D721Med (cell line): Measurements from ENCODE around the gene GATC.

Source experiments
- DNase-seq: peaks from one replicate; pipeline ENCODE4 v3.0.0; 2011; ENCODE audit warnings: low spot score; ENCODE audit not compliant: insufficient read length
- FAIRE-seq: peaks from 2 replicates; lab custom pipeline; 2011; peaks lifted over from hg19 to GRCh38; lab: Jason Lieb, UNC
- TF ChIP-seq, protein P1 (sequence below): IDR thresholded peaks from 2 replicates; pipeline ENCODE4 v1.5.1; 2012; ENCODE audit warnings: mild to moderate bottlenecking, control low read depth; ENCODE audit not compliant: insufficient read depth; ENCODE audit errors: missing control alignments

GATC gene

DNA sequence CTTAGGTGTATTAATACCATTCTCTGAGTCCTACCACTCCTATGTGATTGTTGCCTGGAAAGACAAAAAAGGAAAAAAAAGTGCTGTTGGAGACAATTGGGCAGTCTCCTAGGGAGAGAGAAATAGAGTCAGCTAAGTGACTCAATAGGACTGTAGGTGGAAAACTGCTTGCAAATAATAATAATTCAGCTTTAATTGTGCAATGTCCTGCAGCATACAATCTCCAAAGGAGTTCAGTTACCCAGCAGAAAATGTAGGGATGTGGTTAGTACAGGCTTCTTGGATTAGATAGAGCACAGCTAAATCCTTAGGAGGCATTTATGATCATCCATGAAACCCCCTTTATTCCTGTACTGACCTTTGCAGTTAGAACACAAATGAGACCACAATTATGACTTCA is 26.3 kb downstream of the GATC start:
- TF ChIP-seq, protein P1, sequence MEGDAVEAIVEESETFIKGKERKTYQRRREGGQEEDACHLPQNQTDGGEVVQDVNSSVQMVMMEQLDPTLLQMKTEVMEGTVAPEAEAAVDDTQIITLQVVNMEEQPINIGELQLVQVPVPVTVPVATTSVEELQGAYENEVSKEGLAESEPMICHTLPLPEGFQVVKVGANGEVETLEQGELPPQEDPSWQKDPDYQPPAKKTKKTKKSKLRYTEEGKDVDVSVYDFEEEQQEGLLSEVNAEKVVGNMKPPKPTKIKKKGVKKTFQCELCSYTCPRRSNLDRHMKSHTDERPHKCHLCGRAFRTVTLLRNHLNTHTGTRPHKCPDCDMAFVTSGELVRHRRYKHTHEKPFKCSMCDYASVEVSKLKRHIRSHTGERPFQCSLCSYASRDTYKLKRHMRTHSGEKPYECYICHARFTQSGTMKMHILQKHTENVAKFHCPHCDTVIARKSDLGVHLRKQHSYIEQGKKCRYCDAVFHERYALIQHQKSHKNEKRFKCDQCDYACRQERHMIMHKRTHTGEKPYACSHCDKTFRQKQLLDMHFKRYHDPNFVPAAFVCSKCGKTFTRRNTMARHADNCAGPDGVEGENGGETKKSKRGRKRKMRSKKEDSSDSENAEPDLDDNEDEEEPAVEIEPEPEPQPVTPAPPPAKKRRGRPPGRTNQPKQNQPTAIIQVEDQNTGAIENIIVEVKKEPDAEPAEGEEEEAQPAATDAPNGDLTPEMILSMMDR: no peak
- FAIRE-seq (no peak), DNase-seq (no peak)

DNA sequence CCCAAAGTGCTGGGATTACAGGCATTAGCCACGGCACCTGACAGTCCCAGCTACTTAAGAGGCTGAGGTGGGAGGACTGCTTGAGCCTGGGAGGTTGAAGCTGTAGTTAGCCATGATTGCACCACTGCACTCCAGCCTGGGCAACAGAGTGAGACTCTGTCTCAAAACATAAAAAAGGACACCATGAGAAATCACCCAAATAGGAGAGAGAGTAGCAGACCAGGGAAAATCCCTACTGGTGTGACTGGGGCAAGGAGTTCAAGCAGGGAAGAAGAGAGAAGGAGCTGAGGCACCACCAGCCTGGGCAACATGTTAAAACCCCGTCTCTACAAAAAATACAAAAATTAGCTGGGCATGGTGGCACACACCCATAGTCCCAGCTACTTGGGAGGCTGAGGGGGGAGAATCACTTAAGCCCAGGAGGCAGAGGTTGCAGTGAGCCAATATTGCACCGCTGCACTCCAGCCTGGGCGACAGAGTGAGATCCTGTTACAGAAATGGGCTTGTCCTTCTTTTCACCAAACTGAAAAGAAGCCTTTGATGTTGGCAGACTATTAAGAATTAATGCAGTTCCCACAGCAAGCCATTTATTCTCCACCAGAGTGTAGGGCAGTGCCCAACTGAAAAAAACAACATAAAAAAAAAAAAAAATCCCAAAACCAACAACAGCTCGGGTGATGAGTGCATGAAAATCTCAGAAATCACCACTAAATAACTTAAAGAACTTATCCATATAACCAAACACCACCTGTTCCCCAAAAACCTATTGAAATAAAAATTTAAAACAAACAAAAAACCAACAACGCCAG is 27.8 kb downstream of the GATC start:
- FAIRE-seq (no peak), DNase-seq (no peak)
- TF ChIP-seq, protein P1: no peak

DNA sequence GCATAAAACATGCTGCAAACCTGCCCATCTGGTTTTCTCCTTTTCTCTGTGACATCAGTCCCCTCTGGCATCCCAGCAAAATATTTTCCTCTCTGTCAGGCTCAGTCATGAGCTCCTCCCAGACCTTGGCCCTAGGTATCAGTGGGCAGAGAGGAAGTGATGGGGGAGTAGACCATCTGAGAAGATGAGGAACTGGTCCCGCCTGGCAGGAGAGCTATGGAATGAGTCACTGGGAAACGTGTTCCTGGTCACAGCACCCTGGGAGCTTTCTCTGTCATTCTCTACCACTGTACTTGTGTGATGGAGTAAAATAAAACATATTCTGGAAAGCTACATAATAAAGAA is 28.3 kb downstream of the GATC start:
- DNase-seq (no peak), FAIRE-seq (no peak)
- TF ChIP-seq, protein P1: no peak

DNA sequence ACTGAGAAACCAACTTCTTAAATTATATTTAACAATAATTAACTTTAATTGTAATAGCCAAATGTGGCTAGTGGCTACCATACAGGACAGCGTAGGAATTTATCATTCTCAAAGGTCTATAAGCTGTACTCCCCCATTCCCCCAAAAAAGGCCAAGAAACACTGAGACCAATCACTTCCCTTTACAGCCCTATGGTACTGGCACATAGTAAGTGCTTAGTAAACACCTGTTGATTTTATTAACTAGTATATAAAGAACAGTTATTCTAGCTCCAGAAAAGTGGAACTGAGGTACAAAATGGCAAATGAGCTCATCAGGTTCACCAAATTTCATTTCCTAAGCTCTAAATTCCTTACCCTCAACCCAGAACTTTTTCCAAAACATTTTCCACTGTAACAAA is 29.4 kb downstream of the GATC start:
- TF ChIP-seq, protein P1: no peak
- no peak for FAIRE-seq
- no peak for DNase-seq

DNA sequence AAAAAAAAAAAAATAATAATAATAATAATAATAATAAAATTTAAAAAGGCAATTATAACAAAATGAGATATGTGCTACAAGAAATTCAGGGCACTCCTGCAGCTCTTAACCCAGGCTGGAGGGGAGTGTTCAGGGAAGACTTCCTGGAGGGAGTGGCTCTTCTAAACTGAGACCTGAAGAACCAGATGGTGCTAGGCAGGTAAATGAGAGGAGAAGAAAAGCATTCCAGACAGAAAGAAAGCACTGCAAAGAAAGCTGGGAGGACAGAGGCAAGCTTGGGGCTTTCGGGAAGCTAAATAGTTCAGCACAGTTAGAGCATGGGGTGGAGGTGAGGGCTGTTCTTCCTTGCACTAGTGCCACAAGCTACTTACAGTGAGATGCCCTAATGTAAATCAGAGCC is 33.2 kb downstream of the GATC start:
- DNase-seq: no peak
- TF ChIP-seq, protein P1: no peak
- FAIRE-seq: no peak

DNA sequence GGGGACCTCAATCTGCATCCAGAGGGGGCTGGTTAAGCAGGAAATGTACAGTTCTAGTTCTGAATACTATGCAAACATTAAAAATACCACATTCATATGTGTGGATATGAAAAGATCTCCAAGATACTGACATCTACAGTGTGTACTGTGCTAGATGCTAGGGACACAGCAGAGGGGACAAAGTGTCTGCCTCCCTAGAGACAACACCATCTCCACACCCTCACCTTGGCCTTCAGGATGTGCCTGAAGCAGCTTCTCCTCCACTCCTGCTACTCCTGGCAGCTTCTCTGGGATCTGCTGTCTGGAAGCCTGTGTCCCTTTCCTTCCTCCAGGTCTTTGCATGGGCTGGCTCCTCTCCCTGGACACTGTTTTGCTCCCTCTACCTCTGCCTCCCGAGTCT is 34.0 kb downstream of the GATC start:
- TF ChIP-seq, protein P1: no peak
- DNase-seq: no peak
- FAIRE-seq: no peak

DNA sequence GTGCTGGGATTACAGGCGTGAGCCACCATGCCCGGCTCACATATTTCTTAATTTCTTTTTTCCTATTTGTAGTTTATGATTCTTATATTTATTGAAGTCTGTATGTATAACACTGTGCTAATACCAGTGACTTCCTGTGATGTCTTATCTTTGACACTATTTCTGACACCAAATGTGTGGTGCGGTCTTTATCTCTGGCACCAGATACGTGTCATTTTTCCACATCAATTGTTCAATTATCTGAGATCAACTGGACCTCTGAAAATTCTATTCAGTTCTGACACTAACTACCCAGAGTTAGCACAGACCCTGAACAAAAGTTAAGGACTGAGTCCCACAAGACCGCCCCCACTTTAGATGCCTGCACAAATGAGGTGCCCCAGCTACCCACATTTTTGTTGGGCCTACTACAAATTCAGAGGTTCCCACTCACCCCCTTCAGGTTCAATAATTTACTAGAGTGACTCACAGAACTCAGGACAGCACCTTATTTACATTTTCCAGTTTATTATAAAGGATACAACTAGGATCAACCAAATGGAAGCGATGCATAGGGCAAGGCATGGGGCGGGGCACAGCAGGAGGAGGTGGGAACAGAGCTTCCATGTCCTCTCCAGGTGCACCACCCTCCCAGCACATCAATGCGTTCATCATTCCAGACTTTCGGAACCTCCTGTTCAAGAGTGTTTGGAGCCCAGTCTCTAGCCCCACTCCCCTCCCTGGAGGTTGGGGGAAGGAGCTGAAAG is 35.0 kb downstream of the GATC start:
- FAIRE-seq (no peak), DNase-seq (no peak)
- TF ChIP-seq, protein P1: no peak
